Smooth muscle cell of the brain vasculature (primary cell): Measurements from ENCODE around the gene CITED4.

Experiments
- DNase-seq: peaks from one replicate; pipeline ENCODE4 v3.0.0-alpha.2; 2012; ENCODE audit warnings: low read depth, low spot score

The CITED4 gene

DNA sequence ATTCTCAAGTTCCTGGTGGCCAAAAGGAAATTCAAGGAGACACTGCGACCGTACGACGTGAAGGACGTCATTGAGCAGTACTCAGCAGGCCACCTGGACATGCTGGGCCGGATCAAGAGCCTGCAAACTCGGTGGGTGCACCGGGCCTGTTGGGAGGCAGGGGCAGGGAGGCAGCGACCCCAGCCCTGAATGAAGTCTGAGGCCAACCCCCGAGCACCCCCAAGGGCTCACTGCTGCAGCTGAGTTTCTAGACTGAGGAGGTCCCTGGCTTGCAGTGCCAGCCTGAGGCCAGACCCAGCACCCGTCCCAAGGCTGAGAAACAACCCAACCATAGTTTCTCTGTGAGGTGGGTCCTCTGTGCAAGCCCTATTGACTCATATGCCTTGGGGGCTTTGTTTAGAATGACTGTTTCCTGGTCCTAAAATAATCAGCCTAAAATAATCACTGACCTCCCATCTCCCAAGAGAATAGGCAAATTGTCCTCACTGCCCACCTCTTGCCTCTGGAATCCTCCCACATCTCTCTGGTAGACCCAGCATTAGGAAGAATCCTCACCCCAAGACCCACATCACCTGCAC lies 27.1 kb downstream of the CITED4 start:
- no peak for DNase-seq

DNA sequence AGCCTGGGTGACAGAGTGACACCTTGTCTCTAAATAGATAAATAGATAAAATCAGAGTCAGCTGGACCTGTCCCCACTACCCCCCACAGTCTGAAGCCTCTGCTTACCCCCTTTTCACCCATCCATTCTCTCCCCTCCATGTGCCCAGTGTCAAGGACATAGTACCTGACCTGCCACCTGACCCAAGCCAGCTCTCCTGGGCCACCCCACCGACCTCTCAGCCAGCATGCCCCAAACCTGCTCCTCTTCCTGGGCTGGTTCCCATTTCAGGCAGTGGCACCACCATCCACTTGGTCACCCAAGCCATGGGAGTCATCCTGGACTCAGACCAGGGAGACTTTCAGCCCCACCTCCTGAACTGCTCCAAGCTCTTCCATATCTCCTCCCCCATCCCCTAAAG lies 28.2 kb downstream of the CITED4 start:
- no peak for DNase-seq

DNA sequence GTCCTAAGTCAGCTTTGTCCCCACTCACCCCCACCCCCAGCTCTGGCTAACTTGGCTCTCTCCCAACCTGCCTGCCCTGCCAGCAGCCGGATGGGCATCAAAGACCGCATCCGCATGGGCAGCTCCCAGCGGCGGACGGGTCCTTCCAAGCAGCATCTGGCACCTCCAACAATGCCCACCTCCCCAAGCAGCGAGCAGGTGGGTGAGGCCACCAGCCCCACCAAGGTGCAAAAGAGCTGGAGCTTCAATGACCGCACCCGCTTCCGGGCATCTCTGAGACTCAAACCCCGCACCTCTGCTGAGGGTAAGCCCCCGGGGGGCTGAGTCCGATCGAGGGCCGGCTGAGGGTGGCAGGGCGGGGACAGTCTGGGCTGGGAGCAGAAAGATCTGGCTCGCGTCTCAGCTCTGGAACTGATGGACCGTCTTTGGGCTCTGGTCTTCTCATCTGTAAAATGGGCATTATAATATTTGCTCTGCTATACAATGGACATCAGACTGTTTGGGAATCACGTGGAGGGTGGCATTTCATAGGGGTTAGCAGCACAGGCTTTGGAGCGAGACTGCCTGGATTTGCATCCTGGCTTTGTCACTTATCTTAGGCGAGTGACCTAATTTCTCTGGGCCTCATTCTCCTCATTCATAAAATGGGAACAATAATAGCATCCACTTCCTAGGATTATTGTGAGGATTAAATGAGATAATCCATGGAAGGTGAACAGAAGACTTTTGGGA lies 31.0 kb downstream of the CITED4 start:
- DNase-seq, result no peak

DNA sequence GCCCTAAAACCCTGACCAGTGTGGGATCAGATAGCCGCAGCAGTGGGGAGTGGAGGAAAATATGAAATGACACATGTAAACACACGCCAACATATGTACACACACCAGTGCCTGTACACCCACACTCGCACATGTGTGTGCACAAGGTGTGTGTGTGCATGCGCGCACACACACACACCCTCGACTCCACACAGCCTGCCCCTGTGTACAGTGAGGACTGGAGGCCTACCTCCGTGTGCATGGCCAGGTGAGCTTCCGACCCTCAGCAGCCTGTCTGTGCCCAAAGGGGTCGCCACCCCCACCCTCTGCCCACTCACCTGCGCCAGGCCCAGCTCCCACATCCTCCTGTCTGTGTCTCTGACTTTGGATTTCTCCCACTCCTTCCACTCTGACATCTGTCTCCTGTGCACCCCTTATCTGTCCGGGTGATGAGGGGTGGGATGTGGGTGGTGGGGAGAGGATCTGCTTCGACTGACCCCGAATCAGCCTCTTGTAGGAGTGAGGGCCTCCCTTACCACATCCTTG lies 31.7 kb downstream of the CITED4 start:
- DNase-seq, result no peak

DNA sequence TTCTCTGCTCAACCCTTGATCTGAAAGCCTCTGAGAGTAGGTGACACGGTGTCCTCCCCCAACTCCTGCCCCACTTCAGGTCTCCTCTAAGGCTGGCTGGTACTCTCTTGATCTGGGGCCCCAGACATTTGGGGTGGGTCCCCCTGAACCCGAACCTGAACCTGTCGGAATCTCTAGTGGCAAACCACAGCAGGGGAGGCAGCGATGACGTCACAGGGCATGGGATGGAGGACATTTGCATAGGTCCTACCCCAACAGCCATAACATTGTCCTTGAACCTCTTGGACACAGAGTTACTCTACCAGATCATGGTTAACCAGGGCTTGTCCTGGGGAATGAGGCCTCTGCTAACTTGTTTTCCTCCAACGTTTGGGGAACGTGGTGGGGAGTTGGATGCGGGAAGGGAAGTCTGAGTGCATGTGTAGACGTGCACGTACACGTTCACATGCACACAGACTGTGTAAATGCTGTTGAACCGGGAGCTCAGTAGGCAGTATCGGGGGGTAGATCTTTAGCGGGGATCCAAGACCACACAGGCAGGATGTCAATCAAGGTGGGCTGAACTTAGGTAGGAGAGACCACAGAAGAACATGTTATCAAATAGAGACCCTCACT lies 32.4 kb downstream of the CITED4 start:
- DNase-seq, result no peak

DNA sequence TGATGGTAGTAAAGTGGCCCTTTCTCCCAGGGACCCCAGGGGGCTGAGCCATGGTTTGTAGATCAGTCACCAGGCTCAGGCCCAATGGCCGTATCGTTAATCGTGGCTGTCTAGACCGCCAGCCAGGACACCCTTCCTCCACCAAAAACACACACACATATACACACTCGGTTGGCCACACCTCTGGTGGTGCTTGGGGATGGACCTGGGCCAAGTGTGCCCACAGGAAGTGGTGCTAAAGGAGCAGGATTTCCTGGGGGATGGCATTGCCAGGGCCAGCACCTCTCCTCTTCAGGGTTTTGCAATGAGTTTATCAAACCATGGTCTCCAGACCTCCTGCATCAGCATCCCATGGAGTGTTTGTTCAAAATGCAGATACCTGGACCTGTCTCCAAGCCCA lies 36.2 kb downstream of the CITED4 start:
- no peak for DNase-seq

DNA sequence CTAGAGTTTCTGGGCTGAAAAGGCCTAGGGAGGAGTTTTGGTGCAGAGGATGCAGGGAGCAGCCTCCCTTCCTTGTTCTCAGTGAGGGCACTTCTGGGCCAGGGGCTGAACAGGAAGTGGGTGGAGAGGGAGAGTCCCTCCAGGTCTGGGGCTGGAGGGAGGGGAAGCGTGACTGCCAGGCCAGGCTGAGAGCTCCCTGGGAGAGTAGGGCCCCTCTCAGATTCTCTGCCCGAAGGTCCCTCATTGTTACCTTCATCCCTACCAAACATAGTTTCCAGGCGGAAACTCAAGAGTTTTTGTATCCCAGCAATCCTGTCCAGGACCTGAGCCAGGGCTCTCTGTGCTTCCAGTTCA lies 36.8 kb downstream of the CITED4 start:
- no peak for DNase-seq

DNA sequence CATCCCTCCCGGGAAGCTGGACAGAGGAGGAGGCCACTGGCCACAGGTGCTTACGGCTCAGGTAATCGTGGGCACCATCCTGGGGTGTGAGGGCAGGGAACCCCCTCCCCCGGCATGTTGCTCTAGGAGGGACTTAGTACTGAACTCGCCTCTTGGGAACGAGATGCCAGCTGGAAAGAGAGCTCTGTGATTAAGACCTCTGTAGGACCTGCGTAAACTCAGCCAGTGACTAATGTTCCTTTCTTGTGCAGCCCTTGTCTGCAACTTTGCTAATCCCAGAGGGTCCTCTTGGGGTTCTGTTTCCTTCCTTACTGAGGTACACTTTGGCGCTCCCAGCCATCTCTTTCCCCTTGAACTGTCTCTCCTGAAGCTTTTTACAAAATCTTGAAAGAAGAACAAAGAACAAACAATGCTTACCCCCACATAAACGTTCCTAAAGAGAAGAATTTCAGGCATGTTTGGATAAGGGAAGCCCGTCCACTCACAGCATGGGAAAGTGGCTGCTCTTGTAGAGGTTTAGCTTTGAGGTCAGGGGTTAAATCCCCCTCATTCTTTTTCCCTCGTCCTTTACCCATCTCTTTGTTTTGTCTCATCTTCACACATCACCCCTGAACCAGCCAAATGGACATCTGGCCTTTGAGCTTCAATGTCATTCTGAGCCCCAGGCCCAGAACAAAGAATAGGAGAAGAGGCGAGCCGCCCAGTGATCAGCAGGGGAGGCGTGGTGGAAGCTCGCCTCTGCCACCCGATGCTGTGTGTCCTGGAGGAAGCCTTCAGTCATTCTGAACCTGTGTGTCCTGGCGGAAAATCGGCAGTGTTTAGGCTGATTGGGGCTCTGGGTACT lies 37.4 kb downstream of the CITED4 start:
- peak; percentile 23 for DNase-seq

DNA sequence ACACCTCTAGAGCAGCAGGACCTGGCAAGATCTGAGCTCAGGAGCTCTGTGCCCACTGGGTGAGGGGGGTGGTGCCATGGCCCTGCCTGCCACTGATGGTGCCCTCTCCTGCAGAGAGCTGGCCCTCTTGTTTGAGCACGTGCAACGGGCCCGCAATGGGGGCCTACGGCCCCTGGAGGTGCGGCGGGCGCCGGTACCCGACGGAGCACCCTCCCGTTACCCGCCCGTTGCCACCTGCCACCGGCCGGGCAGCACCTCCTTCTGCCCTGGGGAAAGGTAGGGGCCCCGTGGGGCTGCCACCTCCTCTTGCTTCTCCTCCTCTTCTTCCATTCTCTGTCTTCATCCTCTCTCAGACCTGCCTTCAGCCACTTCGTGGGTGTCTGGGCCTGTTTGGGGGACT lies 38.2 kb downstream of the CITED4 start:
- no peak for DNase-seq

DNA sequence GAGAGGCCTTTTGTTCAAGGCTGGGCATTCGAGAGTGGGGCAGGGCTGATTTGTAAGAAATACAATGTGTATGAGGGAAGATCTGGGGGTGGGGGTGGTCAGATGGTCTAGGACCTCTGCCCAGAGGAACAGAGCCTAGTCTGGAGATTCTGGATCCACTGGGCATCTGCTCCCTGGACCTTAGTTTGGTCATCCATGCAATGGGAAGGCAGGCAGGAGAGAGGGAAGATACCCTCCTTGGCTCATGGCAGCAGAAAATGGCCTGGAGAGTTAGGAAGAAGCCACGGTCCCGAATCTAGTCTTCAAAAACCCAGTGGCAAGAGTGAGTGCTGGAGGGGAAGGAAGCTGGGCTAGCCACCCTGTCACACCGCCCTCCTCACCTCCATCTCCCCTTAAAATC lies 38.8 kb downstream of the CITED4 start:
- DNase-seq, result no peak

DNA sequence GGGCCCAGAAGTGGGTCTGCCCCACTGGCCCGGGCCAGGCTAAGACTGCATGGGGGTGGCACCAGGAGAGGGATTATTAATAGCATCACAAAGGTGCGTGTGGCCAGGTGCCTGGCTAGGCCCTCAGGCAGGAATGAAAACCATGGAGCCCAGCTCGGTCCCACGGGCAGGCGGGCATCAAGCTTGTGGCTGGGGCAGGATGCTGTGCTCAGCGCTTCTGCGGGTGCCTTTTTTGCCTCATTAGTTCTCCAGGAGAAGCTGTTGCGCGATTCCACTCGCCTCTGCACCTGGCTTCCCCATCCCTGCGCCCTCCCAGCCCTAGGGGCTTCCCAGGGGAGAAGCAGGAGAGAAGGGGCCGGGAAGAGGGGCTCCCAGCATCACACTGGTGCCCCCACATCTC lies 39.3 kb downstream of the CITED4 start:
- no peak for DNase-seq

DNA sequence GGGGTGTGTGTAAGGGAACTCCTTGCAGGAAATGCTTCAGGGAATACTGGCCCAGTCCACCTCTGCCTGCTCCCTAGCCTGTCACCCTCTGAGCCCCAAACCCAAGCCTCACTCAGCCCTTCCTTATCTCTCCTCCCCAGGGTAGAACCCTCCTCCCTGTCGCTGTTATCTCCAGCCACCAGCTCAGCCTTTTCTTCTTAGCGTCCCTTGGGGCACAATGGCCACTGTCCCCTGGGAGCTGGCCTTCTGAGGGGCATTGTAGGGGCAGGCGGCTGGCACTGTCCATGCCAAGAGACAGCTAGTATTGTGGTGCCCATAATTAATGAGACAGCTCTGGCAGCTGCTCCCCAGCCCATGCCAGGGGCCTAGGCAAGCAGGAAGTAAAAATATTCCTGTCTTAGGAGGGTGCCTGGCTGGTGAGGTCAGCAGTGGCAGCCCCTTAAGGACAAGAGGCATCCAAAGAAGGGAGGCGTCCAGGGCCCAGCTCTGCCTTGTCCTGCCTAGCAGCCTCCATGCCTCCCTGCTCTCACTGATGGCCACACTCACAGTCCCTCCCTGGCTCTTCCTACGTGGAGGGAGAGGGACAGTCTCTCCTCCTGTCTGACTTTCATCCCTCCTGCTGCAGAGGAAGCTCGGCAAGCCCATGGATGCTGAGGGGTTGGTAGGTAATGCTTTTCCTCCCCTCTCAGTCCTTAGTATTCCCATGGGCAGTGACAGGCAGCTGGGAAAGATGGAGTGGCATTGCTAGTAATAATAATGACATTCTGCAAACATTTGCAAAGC lies 41.1 kb downstream of the CITED4 start:
- DNase-seq, result no peak

DNA sequence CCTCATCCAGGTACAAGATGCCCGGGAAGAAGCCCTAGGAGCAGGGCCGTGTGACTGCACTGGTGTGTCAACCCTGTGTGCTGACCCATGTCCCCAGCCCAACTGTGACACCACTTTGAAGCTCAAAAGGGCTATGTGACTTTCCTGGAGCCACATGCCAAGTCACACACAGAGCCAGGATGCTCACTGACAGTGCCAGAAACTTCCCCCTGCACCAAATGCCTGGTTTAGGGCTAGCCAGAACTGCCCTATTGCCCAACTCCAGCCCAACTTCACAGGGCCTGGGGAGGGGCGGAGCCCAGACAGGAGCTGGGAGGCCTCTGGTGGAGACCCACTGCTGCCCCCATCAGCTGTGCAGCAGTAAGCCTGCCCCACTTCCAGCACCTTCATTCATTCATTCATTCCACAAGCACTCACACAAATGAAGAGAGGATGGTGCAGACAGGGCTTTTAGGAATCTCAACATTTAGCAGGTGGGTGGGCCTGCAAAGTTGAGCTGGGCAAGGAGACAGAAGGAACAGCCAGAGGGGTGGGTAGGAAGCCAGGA lies 41.8 kb downstream of the CITED4 start:
- no peak for DNase-seq

DNA sequence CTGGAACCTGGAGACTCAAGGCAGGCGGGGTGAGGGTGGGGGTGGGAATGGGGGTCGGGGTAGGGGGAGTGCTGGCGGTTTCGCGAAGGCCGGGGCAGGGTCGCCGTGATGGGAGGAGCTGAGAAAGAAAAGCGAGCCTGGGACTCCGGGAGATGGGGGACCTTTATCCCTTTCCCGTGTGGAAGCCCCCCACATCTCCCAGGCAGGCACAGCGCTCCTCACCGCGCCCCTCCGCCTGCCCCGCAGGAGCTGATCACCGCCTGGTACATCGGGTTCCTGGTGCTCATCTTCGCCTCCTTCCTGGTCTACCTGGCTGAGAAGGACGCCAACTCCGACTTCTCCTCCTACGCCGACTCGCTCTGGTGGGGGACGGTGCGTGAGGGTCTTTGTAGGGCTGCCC lies 43.1 kb downstream of the CITED4 start:
- no peak for DNase-seq

DNA sequence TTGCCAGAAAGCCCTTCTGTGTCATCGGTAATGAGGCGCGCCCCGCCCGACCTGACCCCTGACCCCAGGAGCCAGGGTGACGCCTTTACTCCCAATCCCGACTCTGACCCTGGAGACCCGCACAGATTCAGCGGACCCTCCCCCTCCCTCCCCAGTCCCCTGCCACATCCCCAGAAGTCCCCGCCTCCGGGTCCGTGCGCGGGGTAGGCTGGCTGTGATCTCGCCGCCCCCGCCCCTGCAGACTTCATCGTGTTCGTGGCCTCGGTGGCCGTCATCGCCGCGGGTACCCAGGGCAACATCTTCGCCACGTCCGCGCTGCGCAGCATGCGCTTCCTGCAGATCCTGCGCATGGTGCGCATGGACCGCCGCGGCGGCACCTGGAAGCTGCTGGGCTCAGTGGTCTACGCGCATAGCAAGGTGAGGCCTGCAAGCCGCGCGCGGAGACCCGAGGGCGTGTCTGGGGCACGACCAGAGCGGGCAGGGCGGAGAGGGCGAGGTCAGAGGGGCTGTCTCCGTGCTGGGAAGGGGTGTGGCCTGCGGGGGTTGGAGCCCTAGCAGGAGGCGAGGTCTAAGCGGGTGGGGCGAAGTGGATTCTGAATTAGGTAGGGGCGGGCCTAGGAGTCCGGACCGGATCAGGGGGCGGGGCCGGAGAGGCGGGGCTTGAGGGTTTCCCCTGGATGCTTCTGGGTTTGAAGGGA lies 43.8 kb downstream of the CITED4 start:
- no peak for DNase-seq

DNA sequence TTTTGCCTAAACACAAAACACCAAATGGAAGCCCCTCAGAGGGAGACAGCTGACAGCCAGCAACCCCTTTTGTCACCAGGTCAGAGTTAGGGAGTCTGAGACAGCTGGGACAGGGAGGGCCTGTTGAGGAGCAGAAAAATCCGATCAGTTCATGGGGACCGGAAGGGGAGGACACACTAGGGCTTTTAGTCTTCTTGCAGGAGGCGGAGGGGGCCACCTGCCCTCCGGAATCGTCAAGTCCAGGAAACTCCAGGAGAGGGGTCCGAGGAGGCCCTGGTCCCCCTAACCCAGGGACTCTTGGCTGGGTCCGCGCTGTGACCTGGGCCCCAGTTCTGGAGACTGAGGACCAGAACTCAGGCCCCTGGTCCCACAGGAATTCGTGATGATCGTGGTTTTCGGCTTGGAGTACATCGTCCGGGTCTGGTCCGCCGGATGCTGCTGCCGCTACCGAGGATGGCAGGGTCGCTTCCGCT lies 44.3 kb downstream of the CITED4 start:
- DNase-seq, result no peak

DNA sequence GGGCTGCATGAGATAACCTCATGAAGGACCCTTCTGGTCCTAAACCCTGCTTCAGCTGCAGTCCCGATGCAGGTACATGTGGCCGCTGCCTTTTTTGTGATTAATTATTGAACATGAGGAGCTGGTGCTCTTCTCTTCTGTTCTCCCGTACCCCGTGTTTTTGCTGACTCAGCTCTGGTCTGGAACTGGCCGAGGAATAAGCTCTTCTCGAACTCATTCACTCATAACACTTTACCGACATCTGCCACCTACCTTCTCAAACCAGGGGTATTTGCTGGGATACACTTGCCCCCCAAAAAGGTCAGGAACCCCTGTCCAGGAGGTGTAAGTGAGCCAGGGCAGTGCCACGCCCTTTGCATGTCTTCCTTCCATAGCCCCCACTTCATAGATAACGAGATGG lies 46.7 kb downstream of the CITED4 start:
- no peak for DNase-seq
